ENCODE measurements around the gene HTN1. TPM values are rescaled to one million over a fixed set of nuclear protein-coding genes. Genes with fewer than 3 reads are reported as not detected.
"Not testable (repeated sequence)": the region's sequence is repeated elsewhere in the genome, so short reads cannot be mapped to it uniquely, and the experiment has no call there.

The HTN1 gene
- total RNA-seq, result not detected

DNA sequence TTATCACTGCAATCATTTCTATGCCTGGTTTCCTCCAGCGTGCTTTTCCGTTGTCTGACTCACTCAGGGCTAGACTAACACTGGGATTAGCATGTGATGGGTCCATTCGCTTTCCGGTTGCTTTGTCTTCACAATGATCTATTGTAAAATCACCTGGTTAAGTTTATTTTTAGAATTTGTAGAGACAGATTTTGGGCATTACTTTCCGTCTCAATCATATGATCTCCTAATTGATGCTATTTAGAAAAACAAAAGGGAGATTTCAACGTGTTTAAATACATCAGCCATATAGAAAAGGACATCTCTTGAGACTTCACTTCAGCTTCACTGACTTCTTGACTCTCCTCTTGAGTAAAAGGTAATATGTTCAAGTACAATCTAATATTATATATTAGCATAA, at the start of gene HTN1:
Gene HTN1 (plus strand): TSS at position 301 of the 400 bp plus-strand sequence. CDS start 2,639 bp downstream, outside the sequence.
- H3K27me3 ChIP-seq; DNase-seq (ENCODE audit: extremely low spot score in 2 of 2); H3K9me3 ChIP-seq; H3K4me3 ChIP-seq; H3K36me3 ChIP-seq; H3K27ac ChIP-seq; H3K4me1 ChIP-seq; intact Hi-C loops (cut with DNase I): not testable (repeated sequence)

- no peak overlapping the region for H3K4me3 ChIP-seq
- no peak for TF ChIP-seq CTCF (IDR thresholded peaks at IDR 0.05)
- TF ChIP-seq POLR2AphosphoS5 (IDR thresholded peaks at IDR 0.05; ENCODE audit: insufficient read depth in 1 of 2, low read depth in 1 of 2), result no peak
- TF ChIP-seq POLR2A (IDR thresholded peaks at IDR 0.05), result no peak
- no peaks in the 10 kb centered on the region for H3K9me3 ChIP-seq
- no peak for DNase-seq (ENCODE audit: extremely low spot score in 2 of 2)
- intact Hi-C loops (cut with DNase I), result no loop called here
- H3K4me1 ChIP-seq, result no peaks in the 10 kb centered on the region
- H3K27ac ChIP-seq, result no peak overlapping the region
- no peaks in the 10 kb centered on the region for H3K36me3 ChIP-seq
- no peaks in the 10 kb centered on the region for H3K27me3 ChIP-seq
Measured at GRCh38 chr4:70000711-70001110, 49.5 kb upstream of the HTN1 start.

DNA sequence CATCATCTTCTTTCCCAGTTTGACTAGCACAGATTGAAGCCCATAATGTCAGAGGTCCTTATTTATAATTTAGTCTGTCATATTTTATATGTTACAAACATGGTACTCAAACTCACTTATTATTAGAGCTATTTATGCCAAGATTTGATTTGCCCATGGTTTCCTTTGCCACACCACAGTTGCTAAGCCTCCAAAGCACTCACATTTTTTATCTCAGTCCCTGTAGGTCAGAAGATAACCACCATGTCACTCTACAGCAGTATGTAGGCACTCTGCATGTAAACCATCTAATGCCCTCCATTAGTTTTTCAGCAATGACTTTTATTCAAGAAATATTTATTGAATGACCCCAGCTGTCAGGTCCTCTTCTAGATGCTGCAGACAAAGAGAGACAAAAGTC, 47.7 kb upstream of the HTN1 start:
- Histone ChIP-seq H3K27me3 (no peaks in the 10 kb centered on the region), H3K4me1 (no peaks in the 10 kb centered on the region), H3K36me3 (no peaks in the 10 kb centered on the region), H3K4me3 (no peak overlapping the region), H3K9me3 (no peaks in the 10 kb centered on the region), H3K27ac (no peak overlapping the region)
- no peak for DNase-seq (ENCODE audit: extremely low spot score in 2 of 2)
- intact Hi-C loops (cut with DNase I), result no loop called here
- TF ChIP-seq POLR2A (IDR thresholded peaks at IDR 0.05) (no peak), CTCF (IDR thresholded peaks at IDR 0.05) (no peak)

GRCh38 chr4:70008771-70009170, 41.5 kb upstream of the HTN1 start:
- Histone ChIP-seq H3K27ac (no peak overlapping the region), H3K9me3 (no peaks in the 10 kb centered on the region), H3K36me3 (no peaks in the 10 kb centered on the region), H3K4me3 (no peak overlapping the region), H3K4me1 (no peaks in the 10 kb centered on the region), H3K27me3 (no peaks in the 10 kb centered on the region)
- DNase-seq (ENCODE audit: extremely low spot score in 2 of 2), result no peak
- TF ChIP-seq CTCF (IDR thresholded peaks at IDR 0.05), result no peak
- TF ChIP-seq POLR2AphosphoS5 (IDR thresholded peaks at IDR 0.05; ENCODE audit: insufficient read depth in 1 of 2, low read depth in 1 of 2), result no peak
- TF ChIP-seq POLR2A (IDR thresholded peaks at IDR 0.05), result no peak
- intact Hi-C loops (cut with DNase I), result no loop called here

DNA sequence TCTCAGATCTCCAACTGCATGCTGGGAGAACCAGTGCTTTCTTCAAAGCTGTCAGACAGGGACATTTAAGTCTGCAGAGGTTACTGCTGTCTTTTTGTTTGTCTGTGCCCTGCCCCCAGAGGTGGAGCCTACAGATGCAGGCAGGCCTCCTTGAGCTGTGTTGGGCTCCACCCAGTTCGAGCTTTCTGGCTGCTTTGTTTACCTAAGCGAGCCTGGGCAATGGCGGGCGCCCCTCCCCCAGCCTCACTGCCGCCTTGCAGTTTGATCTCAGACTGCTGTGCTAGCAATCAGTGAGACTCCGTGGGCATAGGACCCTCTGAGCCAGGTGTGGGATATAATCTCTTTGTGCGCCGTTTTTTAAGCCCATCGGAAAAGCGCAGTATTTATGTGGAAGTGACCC, 31.2 kb upstream of the HTN1 start:
- H3K9me3 ChIP-seq; H3K4me1 ChIP-seq; H3K27me3 ChIP-seq; H3K4me3 ChIP-seq; DNase-seq (ENCODE audit: extremely low spot score in 2 of 2); H3K27ac ChIP-seq; H3K36me3 ChIP-seq; intact Hi-C loops (cut with DNase I): not testable (repeated sequence)

- no peak for TF ChIP-seq CTCF (IDR thresholded peaks at IDR 0.05)
- TF ChIP-seq POLR2A (IDR thresholded peaks at IDR 0.05), result no peak
- no peak for TF ChIP-seq POLR2AphosphoS5 (IDR thresholded peaks at IDR 0.05; ENCODE audit: insufficient read depth in 1 of 2, low read depth in 1 of 2)
- H3K4me1 ChIP-seq, result no peaks in the 10 kb centered on the region
- H3K36me3 ChIP-seq, result no peaks in the 10 kb centered on the region
- no peak overlapping the region for H3K4me3 ChIP-seq
- no peak overlapping the region for H3K27ac ChIP-seq
- DNase-seq (ENCODE audit: extremely low spot score in 2 of 2), result no peak
- no peaks in the 10 kb centered on the region for H3K9me3 ChIP-seq
- H3K27me3 ChIP-seq, result no peaks in the 10 kb centered on the region
- intact Hi-C loops (cut with DNase I), result no loop called here
Measured at GRCh38 chr4:70023218-70023617, 27.0 kb upstream of the HTN1 start.

All from vagina (tissue), 2 donors.